Measurements from ENCODE around the gene WDR86. TPM values are rescaled to one million over a fixed set of nuclear protein-coding genes. Genes with fewer than 3 reads are reported as not detected.

The WDR86 gene
- total RNA-seq, 2 experiments from 2014 or later: 0.26 to 0.32 TPM

DNA sequence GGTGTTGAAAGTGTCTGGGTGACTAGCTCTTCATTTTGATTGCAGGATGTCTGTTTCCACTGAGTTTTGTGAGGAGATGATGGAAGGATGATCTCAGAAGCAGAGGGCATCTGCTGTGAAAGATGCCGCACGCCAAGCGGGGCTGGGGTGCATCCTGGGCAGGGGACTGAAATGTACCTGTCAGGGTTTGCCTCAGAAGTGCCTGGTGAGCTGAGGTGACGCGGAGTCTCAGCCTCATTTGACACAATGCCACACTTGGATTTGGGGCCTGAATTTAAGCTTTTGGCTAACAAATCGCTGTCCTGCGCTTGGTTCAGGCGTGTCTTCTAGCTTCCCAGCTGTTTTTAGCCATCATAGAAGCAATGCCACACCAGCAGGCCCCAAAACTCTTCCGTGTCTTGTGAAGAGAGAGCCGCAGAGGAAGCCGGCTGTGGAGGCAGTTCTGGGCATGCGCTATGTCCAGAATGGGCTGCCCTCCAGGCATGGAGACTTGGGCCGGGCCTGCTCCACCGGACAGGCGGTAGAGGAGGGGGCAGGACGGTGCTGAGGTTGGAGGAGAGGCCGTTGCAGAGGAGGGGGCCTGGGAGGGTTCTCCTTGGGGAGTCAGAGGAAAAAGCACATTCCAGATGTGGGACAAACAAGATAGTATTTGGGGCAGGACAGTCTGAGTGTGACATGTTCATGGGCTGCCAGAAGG lies 31.2 kb downstream of the WDR86 start:
- H3K4me1 Mint-ChIP-seq (ENCODE audit: low read depth): peaks cover 12% of the 10 kb centered on the region
- ChIA-PET POLR2A (interaction anchor here (1.2 kb wide), 1 partner anchor 36 kb away, joined by 4 read pairs; no protein-coding TSS in a partner anchor), CTCF (interaction anchor here (0.6 to 2.8 kb wide), 2 partner anchors 10 to 70 kb away, joined by 3 to 9 read pairs; no protein-coding TSS in a partner anchor)
- no peak overlapping the region for H3K4me3 Mint-ChIP-seq
- no peak for DNase-seq
- no peak for ATAC-seq
- H3K36me3 Mint-ChIP-seq (ENCODE audit: low read depth): peaks cover 19% of the 10 kb centered on the region
- H3K27ac Mint-ChIP-seq: no peak overlapping the region
- peaks cover 13% of the 10 kb centered on the region for H3K27me3 Mint-ChIP-seq (ENCODE audit: low read depth)
- no peaks in the 10 kb centered on the region for H3K9me3 Mint-ChIP-seq (ENCODE audit: insufficient read depth)

DNA sequence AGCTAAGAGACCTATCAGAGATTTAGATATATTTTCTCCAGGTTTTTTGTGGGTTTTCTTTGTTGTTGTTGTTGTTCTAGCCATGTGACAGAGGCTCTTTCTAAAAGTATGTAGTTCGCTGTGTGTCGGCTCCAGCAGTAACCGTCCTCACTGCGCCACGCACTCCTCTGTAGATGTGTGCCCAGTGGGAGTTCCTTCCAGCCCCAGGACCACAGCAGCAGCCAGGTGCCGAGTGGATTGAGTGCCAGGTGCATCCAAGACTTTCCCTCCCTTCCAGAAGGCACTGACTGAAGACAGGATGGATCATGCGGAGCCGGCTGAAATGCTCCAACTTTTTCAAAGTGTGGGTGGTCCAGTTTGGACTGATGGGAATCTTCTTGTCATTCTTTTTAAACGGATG lies 31.8 kb downstream of the WDR86 start:
- H3K27ac Mint-ChIP-seq: no peak overlapping the region
- peaks cover 12% of the 10 kb centered on the region for H3K4me1 Mint-ChIP-seq (ENCODE audit: low read depth)
- POLR2A ChIA-PET: interaction anchor here (1.2 kb wide), 1 partner anchor 37 kb away, joined by 4 read pairs; no protein-coding TSS in a partner anchor
- H3K36me3 Mint-ChIP-seq (ENCODE audit: low read depth): peaks cover 23% of the 10 kb centered on the region
- DNase-seq (no peak), ATAC-seq (no peak)
- CTCF ChIA-PET: interaction anchor here (2.8 kb wide), 1 partner anchor 10 kb away, joined by 9 read pairs; no protein-coding TSS in a partner anchor
- H3K27me3 Mint-ChIP-seq (ENCODE audit: low read depth): peaks cover 10% of the 10 kb centered on the region
- H3K4me3 Mint-ChIP-seq: no peak overlapping the region
- H3K9me3 Mint-ChIP-seq (ENCODE audit: insufficient read depth): no peaks in the 10 kb centered on the region

DNA sequence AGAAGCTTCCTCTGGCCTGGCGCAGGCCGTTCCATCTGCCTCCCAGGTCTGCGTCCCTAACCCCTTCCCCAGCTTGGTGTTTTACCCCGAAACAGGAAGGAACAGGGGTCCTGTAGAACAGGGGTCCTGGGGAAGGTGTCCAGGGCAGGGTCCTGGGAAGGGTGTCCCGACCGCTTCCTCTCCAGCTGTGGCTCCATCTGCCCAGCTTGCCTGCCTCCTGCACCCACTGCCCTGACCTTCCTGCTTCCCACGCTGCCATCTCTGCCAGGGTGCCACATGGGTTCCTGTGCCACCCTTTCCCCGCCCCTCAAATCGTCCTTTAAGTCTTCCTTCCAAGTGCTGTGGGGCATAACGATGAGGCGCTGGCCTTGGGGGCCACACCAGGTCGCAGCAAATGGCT lies 32.4 kb downstream of the WDR86 start:
- ChIA-PET CTCF (interaction anchor here (0.7 to 2.8 kb wide), 2 partner anchors 9 to 72 kb away, joined by 3 to 9 read pairs; no protein-coding TSS in a partner anchor), POLR2A (no interaction called here)
- Mint-ChIP-seq H3K27ac (no peak overlapping the region), H3K27me3 (ENCODE audit: low read depth) (peaks cover 5% of the 10 kb centered on the region), H3K4me1 (ENCODE audit: low read depth) (peaks cover 10% of the 10 kb centered on the region), H3K4me3 (no peak overlapping the region), H3K9me3 (ENCODE audit: insufficient read depth) (no peaks in the 10 kb centered on the region), H3K36me3 (ENCODE audit: low read depth) (peaks cover 28% of the 10 kb centered on the region)
- no peak for ATAC-seq
- no peak for DNase-seq

DNA sequence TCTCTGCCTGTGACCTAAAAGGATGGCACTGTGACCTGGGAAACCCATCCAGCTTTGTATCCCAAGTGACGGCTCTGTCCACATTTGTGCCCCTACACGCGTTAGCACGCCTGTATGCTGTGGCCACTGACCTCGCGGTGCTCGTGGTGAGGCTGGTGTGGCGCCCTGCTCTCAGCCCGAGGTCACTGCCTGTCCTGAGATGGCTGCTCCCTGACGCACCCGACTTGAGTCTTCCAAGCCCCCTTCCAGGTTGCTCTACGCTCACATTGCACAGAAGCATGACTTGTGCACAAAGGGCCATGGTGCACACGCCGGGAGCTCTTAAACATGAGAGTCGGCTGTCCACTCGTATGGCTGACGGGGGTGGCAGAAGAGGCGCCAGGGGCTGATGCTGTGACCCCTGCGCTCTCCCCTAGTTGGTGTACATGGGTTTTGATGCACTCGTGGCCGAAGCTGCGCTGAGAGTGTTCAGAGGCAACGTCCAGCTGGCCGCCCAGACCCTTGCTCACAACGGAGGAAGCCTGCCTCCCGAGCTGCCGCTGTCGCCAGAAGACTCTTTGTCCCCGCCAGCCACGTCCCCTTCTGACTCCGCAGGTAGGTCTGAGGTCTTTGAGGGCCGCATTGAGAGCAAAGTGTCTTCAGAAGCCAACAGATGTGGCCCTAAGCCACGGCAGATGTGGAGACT lies 33.5 kb downstream of the WDR86 start:
- no peak for DNase-seq
- Mint-ChIP-seq H3K4me3 (no peak overlapping the region), H3K36me3 (ENCODE audit: low read depth) (peaks cover 30% of the 10 kb centered on the region), H3K9me3 (ENCODE audit: insufficient read depth) (no peaks in the 10 kb centered on the region), H3K4me1 (ENCODE audit: low read depth) (peaks cover 5% of the 10 kb centered on the region), H3K27me3 (ENCODE audit: low read depth) (no peaks in the 10 kb centered on the region), H3K27ac (no peak overlapping the region)
- ChIA-PET POLR2A (no interaction called here), CTCF (interaction anchor here (0.7 kb wide), 1 partner anchor 73 kb away, joined by 3 read pairs; no protein-coding TSS in a partner anchor)
- ATAC-seq: no peak

DNA sequence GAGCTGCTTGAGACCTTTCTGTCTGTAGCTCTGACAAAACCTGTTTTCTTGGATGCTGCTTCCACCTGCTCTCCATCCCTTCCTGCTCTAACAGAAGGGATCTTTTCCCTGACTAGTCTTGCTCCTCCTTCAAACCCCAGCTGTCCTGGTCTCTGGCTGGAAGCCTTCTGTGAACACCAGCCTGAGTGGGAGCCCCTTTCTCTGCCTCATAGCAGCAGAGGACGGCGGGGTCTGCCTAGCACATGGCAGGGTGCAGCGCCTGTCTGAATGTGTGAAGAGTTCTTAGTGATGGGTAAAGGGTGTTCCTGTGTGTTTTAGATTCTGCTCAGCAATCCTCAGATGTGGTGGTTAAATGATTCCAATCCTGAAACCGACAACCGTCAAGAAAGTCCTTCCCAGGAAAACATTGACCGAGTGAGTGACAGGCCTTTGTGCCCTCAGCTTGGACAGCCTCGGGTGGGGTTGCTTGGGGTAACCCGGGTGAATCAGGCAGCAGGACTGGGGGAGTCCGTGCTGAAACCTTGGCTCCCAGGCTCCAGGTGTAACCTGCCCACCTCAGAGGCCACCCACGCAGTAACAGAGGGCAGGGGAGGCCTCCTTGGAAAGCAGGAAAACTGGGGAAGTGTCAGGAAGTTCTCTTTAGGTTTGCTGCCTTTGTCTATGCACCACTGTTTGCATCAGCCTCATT lies 34.2 kb downstream of the WDR86 start:
- peaks cover 34% of the 10 kb centered on the region for H3K36me3 Mint-ChIP-seq (ENCODE audit: low read depth)
- no peak for ATAC-seq

DNA sequence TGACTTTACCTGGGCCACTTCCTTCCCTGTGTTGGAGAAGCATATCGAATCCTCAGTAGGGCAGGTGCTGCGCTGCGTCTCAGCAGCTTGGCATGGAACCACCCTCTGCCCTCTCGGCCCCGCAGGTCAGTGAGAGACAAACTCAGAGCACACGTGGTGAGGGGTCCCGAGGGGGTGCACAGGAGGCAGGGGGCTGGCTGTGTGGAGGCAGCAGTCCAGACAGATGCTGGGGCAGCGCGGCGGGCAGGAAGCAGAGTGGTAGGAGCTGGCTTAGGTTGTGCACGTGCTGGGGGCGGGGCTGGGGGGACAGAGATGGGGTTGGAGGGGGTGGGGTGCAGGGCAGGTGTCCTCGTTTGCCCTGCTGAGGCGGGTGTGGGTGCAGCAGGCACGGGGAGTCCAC lies 35.1 kb downstream of the WDR86 start:
- CTCF ChIA-PET: interaction anchor here (1.1 kb wide), 2 partner anchors 63 to 74 kb away, joined by 3 to 5 read pairs; no protein-coding TSS in a partner anchor
- Mint-ChIP-seq H3K27me3 (ENCODE audit: low read depth) (no peaks in the 10 kb centered on the region), H3K9me3 (ENCODE audit: insufficient read depth) (no peaks in the 10 kb centered on the region), H3K4me1 (ENCODE audit: low read depth) (no peaks in the 10 kb centered on the region), H3K27ac (no peak overlapping the region), H3K4me3 (no peak overlapping the region), H3K36me3 (ENCODE audit: low read depth) (peaks cover 36% of the 10 kb centered on the region)
- POLR2A ChIA-PET: no interaction called here
- ATAC-seq (no peak), DNase-seq (no peak)

More for the DNA sequence above, 34.2 kb downstream of the WDR86 start:
- Mint-ChIP-seq H3K27me3 (ENCODE audit: low read depth) (no peaks in the 10 kb centered on the region), H3K4me3 (no peak overlapping the region), H3K9me3 (ENCODE audit: insufficient read depth) (no peaks in the 10 kb centered on the region), H3K4me1 (ENCODE audit: low read depth) (peaks cover 2% of the 10 kb centered on the region), H3K27ac (peak overlapping the region; percentile 48)
- CTCF ChIA-PET: interaction anchor here (1.1 kb wide), 1 partner anchor 73 kb away, joined by 5 read pairs; no protein-coding TSS in a partner anchor
- no peak for DNase-seq
- POLR2A ChIA-PET: no interaction called here

DNA sequence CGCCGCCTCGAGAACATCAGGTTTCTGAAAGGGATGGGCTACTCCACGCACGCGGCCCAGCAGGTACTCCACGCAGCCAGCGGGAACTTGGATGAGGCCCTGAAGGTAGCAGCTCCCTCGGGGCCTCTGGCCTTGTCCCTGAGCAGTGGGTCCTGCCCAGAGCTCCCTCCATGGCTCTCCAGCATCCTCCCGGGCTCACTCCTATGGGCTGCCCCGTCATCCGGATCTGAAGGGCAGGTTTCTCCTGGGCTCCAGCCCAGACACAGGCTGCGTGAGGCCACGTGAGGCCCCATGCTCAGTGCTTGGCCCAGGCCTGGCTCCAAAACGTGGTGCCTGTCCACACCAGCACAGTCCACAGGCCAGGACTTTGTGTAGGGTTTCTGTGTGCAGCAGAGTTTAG lies 35.7 kb downstream of the WDR86 start:
- Mint-ChIP-seq H3K36me3 (ENCODE audit: low read depth) (peaks cover 39% of the 10 kb centered on the region), H3K27ac (no peak overlapping the region), H3K4me1 (ENCODE audit: low read depth) (no peaks in the 10 kb centered on the region), H3K4me3 (no peak overlapping the region), H3K27me3 (ENCODE audit: low read depth) (no peaks in the 10 kb centered on the region), H3K9me3 (ENCODE audit: insufficient read depth) (no peaks in the 10 kb centered on the region)
- ChIA-PET POLR2A (no interaction called here), CTCF (interaction anchor here (1.1 kb wide), 1 partner anchor 63 kb away, joined by 3 read pairs; no protein-coding TSS in a partner anchor)
- no peak for ATAC-seq
- no peak for DNase-seq

DNA sequence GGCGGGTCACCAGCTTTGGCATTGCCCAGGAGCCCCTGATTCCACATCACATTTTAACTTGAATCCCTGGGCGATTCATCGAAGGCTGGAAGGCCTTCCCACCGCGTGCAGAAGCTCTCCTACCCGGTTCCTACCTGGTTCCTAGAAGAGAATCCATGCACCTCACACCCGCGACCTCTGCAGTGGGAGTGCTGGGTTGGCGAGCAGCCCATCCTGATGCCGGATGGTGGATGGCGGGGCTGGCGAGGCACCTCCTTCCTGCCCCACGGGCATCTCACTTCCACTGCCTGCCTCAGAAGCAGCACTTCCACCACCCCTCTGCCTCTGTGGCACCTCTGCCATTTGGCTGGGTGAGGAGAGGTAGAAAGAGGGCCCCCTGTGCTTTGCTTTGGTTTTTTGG lies 36.2 kb downstream of the WDR86 start:
- ATAC-seq (no peak), DNase-seq (no peak)
- ChIA-PET POLR2A (no interaction called here), CTCF (interaction anchor here (12.3 kb wide), 1 partner anchor 76 kb away, joined by 193 read pairs; no protein-coding TSS in a partner anchor)
- H3K9me3 Mint-ChIP-seq (ENCODE audit: insufficient read depth): no peaks in the 10 kb centered on the region
- H3K4me1 Mint-ChIP-seq (ENCODE audit: low read depth): peaks cover 2% of the 10 kb centered on the region
- H3K4me3 Mint-ChIP-seq: no peak overlapping the region
- no peak overlapping the region for H3K27ac Mint-ChIP-seq
- no peaks in the 10 kb centered on the region for H3K27me3 Mint-ChIP-seq (ENCODE audit: low read depth)
- H3K36me3 Mint-ChIP-seq (ENCODE audit: low read depth): peaks cover 37% of the 10 kb centered on the region

DNA sequence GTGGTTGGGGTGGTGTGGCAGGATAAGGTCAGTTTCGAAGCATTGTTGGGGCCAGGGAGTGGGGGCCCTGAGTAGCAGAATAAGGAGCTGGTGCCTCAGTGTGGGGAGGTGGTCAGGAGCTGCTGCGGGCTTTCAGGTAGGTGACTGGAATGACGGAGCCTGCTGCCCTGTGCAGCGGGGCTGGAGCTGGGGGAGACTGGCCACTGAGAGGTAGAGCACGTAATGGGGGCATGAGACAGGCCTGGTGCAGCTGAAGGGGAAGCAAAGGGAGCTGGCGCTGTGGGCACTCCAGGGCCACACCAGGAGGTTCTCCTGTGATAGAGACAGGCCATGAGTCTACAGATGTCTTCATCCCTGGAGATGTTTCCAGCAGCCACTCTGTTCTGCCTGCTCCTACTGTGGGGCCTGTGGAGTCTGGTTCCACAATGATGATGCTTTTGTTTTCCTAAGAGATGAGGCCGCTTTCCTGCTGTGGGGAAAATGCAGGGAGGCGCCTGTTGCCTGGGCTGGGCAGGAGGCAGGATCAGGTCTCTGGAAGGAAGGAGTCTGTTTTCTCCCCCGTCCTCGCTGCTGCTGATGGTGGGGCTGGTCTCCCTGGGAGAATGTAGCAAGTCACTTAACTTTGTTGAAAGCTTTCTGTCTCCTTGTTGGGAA lies 37.1 kb downstream of the WDR86 start:
- Mint-ChIP-seq H3K9me3 (ENCODE audit: insufficient read depth) (no peaks in the 10 kb centered on the region), H3K27ac (peak overlapping the region; percentile 52), H3K4me1 (ENCODE audit: low read depth) (peaks cover 9% of the 10 kb centered on the region), H3K4me3 (no peak overlapping the region), H3K27me3 (ENCODE audit: low read depth) (no peaks in the 10 kb centered on the region), H3K36me3 (ENCODE audit: low read depth) (peaks cover 41% of the 10 kb centered on the region)
- POLR2A ChIA-PET: no interaction called here
- DNase-seq: no peak
- CTCF ChIA-PET: interaction anchor here (12.3 kb wide), 1 partner anchor 77 kb away, joined by 193 read pairs; no protein-coding TSS in a partner anchor
- ATAC-seq: no peak

DNA sequence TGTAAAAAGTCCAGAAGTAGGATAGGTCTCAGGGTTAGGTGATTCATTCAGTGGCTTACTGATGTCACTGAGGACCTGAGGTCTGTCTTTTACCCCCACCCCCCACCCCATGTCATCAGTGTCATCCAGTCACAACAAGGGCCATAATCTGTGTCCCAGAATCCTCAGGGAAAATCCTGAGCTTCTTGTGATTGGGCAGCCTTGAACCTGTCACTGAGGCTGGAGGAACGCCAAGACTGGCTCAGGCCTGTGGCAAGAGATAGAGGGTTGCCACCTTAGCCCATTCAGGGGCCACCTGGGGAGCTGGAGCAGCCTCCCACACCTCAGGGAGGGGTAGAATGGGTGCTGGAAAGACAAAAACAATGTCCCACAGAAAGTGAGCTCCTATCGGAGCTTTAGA lies 38.6 kb downstream of the WDR86 start:
- H3K27me3 Mint-ChIP-seq (ENCODE audit: low read depth): no peaks in the 10 kb centered on the region
- ATAC-seq: no peak
- DNase-seq: no peak
- peaks cover 37% of the 10 kb centered on the region for H3K36me3 Mint-ChIP-seq (ENCODE audit: low read depth)
- ChIA-PET POLR2A (no interaction called here), CTCF (interaction anchor here (2.2 to 12.3 kb wide), 2 partner anchors 19 to 79 kb away, joined by 11 to 193 read pairs; no protein-coding TSS in a partner anchor)
- H3K27ac Mint-ChIP-seq: no peak overlapping the region
- H3K4me1 Mint-ChIP-seq (ENCODE audit: low read depth): peaks cover 9% of the 10 kb centered on the region
- H3K9me3 Mint-ChIP-seq (ENCODE audit: insufficient read depth): no peaks in the 10 kb centered on the region
- no peak overlapping the region for H3K4me3 Mint-ChIP-seq

DNA sequence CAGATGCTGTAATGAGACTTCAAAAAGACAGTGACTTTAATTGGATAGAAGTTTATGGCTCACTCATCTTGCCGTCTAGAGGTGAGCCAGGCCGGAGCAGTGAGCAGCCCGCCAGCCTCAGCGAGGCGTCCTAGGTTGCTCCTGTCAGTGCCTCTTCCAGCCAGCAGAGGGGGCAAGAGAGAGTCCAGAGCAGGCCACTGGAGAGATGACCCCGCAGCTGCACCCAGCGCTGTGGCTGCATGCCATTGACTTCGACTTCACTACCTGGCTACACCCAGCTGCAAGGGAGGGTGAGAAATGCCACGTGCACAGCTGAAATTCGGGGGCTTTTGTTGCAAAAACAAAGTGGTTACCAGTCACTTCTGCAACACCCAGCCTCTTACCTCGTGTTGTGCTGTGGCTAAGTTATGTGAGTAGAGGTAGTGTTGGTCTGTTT lies 41.7 kb downstream of the WDR86 start:
- H3K4me1 Mint-ChIP-seq (ENCODE audit: low read depth): peaks cover 17% of the 10 kb centered on the region
- no peak overlapping the region for H3K4me3 Mint-ChIP-seq
- H3K27ac Mint-ChIP-seq: no peak overlapping the region
- H3K27me3 Mint-ChIP-seq (ENCODE audit: low read depth): no peaks in the 10 kb centered on the region
- CTCF ChIA-PET: interaction anchor here (0.7 to 12.3 kb wide), 32 partner anchors 8 to 414 kb away, joined by 3 to 193 read pairs (median 4); partner anchors contain the start of gene NUB1
- no peaks in the 10 kb centered on the region for H3K9me3 Mint-ChIP-seq (ENCODE audit: insufficient read depth)
- POLR2A ChIA-PET: interaction anchor here (0.7 to 1.3 kb wide), 2 partner anchors 80 to 431 kb away, joined by 3 to 9 read pairs; no protein-coding TSS in a partner anchor
- peak; percentile 84 for DNase-seq
- H3K36me3 Mint-ChIP-seq (ENCODE audit: low read depth): peaks cover 35% of the 10 kb centered on the region
- peak; percentile 99 for ATAC-seq

All from activated CD8-positive, alpha-beta T cell treated with anti-CD3 and anti-CD28 coated beads, Interleukin-2, amount 10 ng/mL, durations not matched to agents 7 days and 5 days (primary cell).